Stimulated activated CD8-positive, alpha-beta memory T cell treated with anti-CD3 and anti-CD28 coated beads, Interleukin-2, amount 100 ng/mL, for 1 hour (primary cell): ENCODE measurements around the gene MTF1.
"Not testable (repeated sequence)": the region's sequence is repeated elsewhere in the genome, so short reads cannot be mapped to it uniquely, and the experiment has no call there.

Experiments
- DNase-seq, 2 donors: peaks; one replicate each; pipeline ENCODE4 v3.0.0-alpha.2; 2020; ENCODE audit warnings: low read depth in 2 of 2

Gene MTF1

GRCh38 chr1:37859507-37860345 lies at the start of gene MTF1:
Gene MTF1 (minus strand): TSS chr1:37859592. CDS start chr1:37857658, 1,934 bp downstream.
- DNase-seq = peak; percentile 89 to 93

- not testable (repeated sequence) for DNase-seq
These were observed 49.1 kb upstream of the MTF1 start for GRCh38 chr1:37908531-37908930.

- not testable (repeated sequence) for DNase-seq
These were observed 48.2 kb upstream of the MTF1 start for GRCh38 chr1:37907416-37908125.

- DNase-seq = not testable (repeated sequence)
These were observed 47.2 kb upstream of the MTF1 start for GRCh38 chr1:37906591-37906990.

GRCh38 chr1:37905727-37906126 lies 46.3 kb upstream of the MTF1 start:
- no peak for DNase-seq

- not testable (repeated sequence) for DNase-seq
These were observed 44.5 kb upstream of the MTF1 start for GRCh38 chr1:37903921-37904320.

- no peak for DNase-seq
These were observed 43.6 kb upstream of the MTF1 start for GRCh38 chr1:37902983-37903382.

GRCh38 chr1:37901893-37902225 lies 42.5 kb upstream of the MTF1 start:
- DNase-seq = no peak

- no peak for DNase-seq
These were observed 42.0 kb upstream of the MTF1 start for GRCh38 chr1:37901191-37901892.

GRCh38 chr1:37897563-37897962 lies 38.2 kb upstream of the MTF1 start:
- DNase-seq = not testable (repeated sequence)

GRCh38 chr1:37893673-37894072 lies 34.3 kb upstream of the MTF1 start:
- DNase-seq = no peak

GRCh38 chr1:37892151-37893047 lies 33.0 kb upstream of the MTF1 start:
- DNase-seq = no peak

GRCh38 chr1:37890378-37891014 lies 31.1 kb upstream of the MTF1 start:
- no peak for DNase-seq

GRCh38 chr1:37888022-37888700 lies 28.8 kb upstream of the MTF1 start:
- DNase-seq = no peak

GRCh38 chr1:37884145-37884544 lies 24.8 kb upstream of the MTF1 start:
- no peak for DNase-seq

GRCh38 chr1:37883671-37884070 lies 24.3 kb upstream of the MTF1 start:
- no peak for DNase-seq

GRCh38 chr1:37879865-37880264 lies 20.5 kb upstream of the MTF1 start:
- no peak for DNase-seq

GRCh38 chr1:37878071-37878470 lies 18.7 kb upstream of the MTF1 start:
- no peak for DNase-seq

GRCh38 chr1:37875833-37876232 lies 16.4 kb upstream of the MTF1 start:
- DNase-seq = no peak

GRCh38 chr1:37872692-37873091 lies 13.3 kb upstream of the MTF1 start:
- DNase-seq = no peak
